ENCODE results near the gene SLC10A7.

DNA sequence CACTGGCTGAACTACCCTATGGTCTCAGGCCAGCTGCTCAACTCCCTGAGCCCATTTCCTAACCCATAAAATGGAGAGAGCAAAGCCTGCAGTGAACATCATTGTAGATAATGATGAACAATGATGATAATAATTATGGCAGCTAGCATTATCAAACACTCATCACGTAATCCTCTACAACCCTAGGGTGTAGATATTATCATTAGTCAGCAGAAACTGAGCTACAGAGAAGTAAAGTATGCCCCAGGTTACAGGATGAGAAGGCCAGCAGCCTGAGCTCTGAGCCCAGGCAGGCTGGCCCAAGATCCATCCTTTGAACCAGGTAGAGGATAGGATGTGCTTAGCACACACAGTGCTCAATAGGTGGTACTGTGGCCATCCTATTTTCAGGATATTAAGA lies 264.2 kb downstream of the SLC10A7 start:
- TF ChIP-seq POLR2AphosphoS5 (IDR thresholded peaks at IDR 0.05; ENCODE audit: low read depth, low read length) = no peak
- TF ChIP-seq POLR2A (IDR thresholded peaks at IDR 0.05; ENCODE audit: low read depth, low read length) = no peak
- no peak for TF ChIP-seq TAF1 (IDR thresholded peaks at IDR 0.05; ENCODE audit: borderline replicate concordance, low read depth, low read length)

Data from GM12892 (cell line).